Measurements from ENCODE around the gene NUDT14. TPM values are rescaled to one million over a fixed set of nuclear protein-coding genes. Genes with fewer than 3 reads are reported as not detected.

The NUDT14 gene
- total RNA-seq (2014; rRNA removed; shearing (Covaris generic); ENCODE audit: low replicate concordance): 20.6 and 30.1 TPM in 2 replicates

DNA sequence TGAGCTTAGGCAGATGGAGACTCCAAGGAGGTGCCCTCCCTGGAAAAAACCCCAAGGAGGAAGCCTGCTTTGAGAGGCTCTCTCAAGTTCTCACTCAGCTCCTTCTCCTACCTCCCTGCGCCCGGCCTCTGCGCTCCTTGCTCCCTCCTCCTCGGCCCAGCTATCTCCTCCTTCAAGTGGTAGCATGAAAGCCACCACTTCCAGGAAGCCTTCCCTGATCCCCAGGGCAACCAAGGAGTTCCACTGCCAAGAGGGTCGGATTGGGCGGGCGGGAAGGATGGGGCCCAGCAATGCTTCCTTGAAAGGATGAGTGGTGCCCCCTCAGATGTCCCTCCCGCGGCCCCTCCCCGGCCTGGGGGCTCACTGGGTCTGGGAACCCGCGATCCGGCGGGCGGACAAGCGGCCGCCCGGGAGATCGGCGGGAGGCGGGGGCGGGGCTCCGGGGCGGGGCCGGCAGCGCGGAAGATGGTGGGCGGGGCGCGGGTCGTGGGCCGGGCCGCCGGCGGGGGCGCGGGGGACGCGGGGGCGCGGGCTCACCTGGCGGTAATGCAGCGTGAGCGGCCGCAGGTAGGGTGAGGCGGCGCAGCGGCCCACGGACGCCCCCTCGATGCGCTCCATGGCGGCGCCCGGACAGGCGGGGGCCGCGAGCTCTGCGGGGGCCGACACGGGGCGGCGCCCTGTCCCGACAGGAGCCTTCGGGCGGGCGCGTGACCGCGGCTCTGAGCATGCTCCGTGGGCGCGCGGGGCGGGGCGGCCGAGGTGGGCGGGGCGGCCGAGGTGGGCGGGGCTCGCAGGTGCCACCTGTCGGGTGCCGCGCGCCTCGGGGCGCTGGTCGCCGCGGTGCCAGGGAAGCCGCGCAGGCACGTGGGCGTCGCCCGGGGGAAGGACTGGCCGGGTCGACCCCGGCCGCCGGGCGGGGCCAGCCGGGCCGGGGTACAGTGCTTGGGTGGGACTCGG, at the start of gene NUDT14:
TSS of gene NUDT14 (minus strand) at position 721 of the 957 bp plus-strand sequence. CDS start at position 618, 103 bp downstream.
- peaks cover 17% of the 10 kb centered on the region for H4K20me1 ChIP-seq (ENCODE audit: insufficient read depth, low read depth, low read length)
- H3K9me3 ChIP-seq (ENCODE audit: low read length): no peaks in the 10 kb centered on the region
- no peaks in the 10 kb centered on the region for H3K36me3 ChIP-seq (ENCODE audit: insufficient read depth, low read length)
- DNase-seq: peak; percentile 86
- peak within 1 kb of the TSS; percentile 63; the same call in 1 of the 2 replicates for H3K4me3 ChIP-seq (ENCODE audit: low read length)
- no peaks in the 10 kb centered on the region for H3K79me2 ChIP-seq (ENCODE audit: low read length)
- no peak within 1 kb of the TSS for H2AFZ ChIP-seq (ENCODE audit: low read length)
- H3K9me2 ChIP-seq (replicated peaks; ENCODE audit: insufficient read depth, low read length): no peaks in the 10 kb centered on the region
- no peaks in the 10 kb centered on the region for H3K27me3 ChIP-seq (ENCODE audit: low read length)
- H3K27ac ChIP-seq (ENCODE audit: low read length): no peak within 1 kb of the TSS
- H3K4me1 ChIP-seq (ENCODE audit: low read length): peaks cover 8% of the 10 kb centered on the region
- peak within 1 kb of the TSS; percentile 58 for H3K9ac ChIP-seq (ENCODE audit: low read length)
- peak within 1 kb of the TSS; percentile 57 for H3K4me2 ChIP-seq (ENCODE audit: low read depth, low read length, poor library complexity, severe bottlenecking)

DNA sequence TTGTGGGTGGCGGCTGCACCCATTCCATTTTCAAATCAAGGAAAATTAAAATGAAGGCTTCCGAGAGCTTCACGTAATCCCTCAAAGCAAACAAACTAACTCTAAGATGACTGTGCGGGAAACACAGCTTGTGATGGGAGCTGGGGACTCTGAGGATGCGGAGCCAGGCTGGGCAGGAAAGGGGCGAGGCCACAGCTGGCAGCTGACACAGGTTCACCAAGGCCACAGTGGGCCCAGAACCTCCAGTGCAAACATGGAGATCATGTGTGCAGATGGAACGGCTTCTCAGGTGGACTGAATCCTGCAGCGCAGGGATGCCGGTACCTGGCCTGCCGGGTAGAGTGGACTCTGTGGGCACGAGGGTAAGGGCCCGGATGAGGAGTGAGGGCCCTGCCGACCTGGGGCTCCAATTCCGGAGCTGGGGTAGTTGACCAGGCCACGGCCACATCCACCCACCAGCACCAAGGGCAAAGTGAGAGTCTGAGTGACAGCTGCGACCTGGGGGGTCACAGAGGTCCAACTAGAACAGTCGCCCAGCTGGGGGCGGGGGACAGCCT, 48.1 kb upstream of the NUDT14 start:
- no peak overlapping the region for H3K4me2 ChIP-seq (ENCODE audit: low read depth, low read length, poor library complexity, severe bottlenecking)
- no peaks in the 10 kb centered on the region for H3K9me3 ChIP-seq (ENCODE audit: low read length)
- H3K36me3 ChIP-seq (ENCODE audit: insufficient read depth, low read length): no peaks in the 10 kb centered on the region
- no peaks in the 10 kb centered on the region for H3K9me2 ChIP-seq (replicated peaks; ENCODE audit: insufficient read depth, low read length)
- no peaks in the 10 kb centered on the region for H3K79me2 ChIP-seq (ENCODE audit: low read length)
- H4K20me1 ChIP-seq (ENCODE audit: insufficient read depth, low read depth, low read length): no peaks in the 10 kb centered on the region
- H3K27me3 ChIP-seq (ENCODE audit: low read length): no peaks in the 10 kb centered on the region
- H3K27ac ChIP-seq (ENCODE audit: low read length): no peak overlapping the region
- H3K9ac ChIP-seq (ENCODE audit: low read length): no peak overlapping the region
- no peaks in the 10 kb centered on the region for H3K4me1 ChIP-seq (ENCODE audit: low read length)
- DNase-seq: no peak
- H3K4me3 ChIP-seq (ENCODE audit: low read length): no peak overlapping the region
- H2AFZ ChIP-seq (ENCODE audit: low read length): no peak overlapping the region

DNA sequence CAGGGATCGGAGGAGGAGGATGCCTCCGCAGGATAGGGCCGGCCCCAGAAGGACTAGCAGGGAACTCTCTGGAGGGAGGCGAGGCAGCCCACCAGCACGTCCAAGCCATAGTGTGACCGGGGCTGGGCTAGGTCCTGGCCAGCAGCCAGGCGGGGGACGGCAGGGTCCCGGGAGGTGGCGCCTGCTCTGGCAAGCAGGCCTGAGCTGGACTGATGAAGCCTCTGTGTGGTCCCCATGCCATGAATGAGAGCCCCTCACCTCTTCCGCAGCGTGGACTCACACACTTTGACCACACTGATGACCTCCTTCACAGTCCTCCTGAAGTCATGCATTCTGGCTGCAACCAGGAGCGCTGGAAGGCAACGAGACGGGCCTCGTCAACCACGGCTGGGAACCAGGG, 47.5 kb upstream of the NUDT14 start:
- DNase-seq: no peak
- Histone ChIP-seq H3K4me3 (ENCODE audit: low read length) (no peak overlapping the region), H3K9ac (ENCODE audit: low read length) (no peak overlapping the region), H3K4me2 (ENCODE audit: low read depth, low read length, poor library complexity, severe bottlenecking) (no peak overlapping the region), H3K4me1 (ENCODE audit: low read length) (no peaks in the 10 kb centered on the region), H3K36me3 (ENCODE audit: insufficient read depth, low read length) (no peaks in the 10 kb centered on the region), H3K9me2 (replicated peaks; ENCODE audit: insufficient read depth, low read length) (no peaks in the 10 kb centered on the region), H2AFZ (ENCODE audit: low read length) (no peak overlapping the region), H3K9me3 (ENCODE audit: low read length) (no peaks in the 10 kb centered on the region), H3K27ac (ENCODE audit: low read length) (no peak overlapping the region), H3K79me2 (ENCODE audit: low read length) (no peaks in the 10 kb centered on the region), H3K27me3 (ENCODE audit: low read length) (no peaks in the 10 kb centered on the region), H4K20me1 (ENCODE audit: insufficient read depth, low read depth, low read length) (no peaks in the 10 kb centered on the region)

DNA sequence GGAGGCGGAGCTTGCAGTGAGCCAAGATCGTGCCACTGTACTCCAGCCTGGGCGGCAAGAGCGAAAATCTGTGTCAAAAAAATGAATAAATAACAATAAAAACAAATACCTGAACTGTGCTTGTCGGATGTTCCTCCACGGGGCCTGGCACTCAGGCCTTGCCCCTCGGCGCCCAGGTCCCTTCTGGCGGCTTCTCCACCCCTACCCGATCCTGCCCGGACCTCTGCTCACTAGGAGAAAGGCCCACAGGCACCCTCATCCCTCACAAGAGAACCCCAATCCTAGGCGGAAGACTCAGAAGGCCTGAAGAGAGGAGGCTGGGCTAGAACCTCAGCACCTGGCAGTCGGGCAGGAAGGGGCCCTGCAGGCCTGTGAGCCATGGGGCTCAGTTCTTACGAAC, 46.2 kb upstream of the NUDT14 start:
- no peak for DNase-seq
- Histone ChIP-seq H4K20me1 (ENCODE audit: insufficient read depth, low read depth, low read length) (no peaks in the 10 kb centered on the region), H3K9me2 (replicated peaks; ENCODE audit: insufficient read depth, low read length) (no peaks in the 10 kb centered on the region), H3K36me3 (ENCODE audit: insufficient read depth, low read length) (no peaks in the 10 kb centered on the region), H3K4me3 (ENCODE audit: low read length) (no peak overlapping the region), H3K27me3 (ENCODE audit: low read length) (no peaks in the 10 kb centered on the region), H3K79me2 (ENCODE audit: low read length) (no peaks in the 10 kb centered on the region), H3K4me2 (ENCODE audit: low read depth, low read length, poor library complexity, severe bottlenecking) (no peak overlapping the region), H3K27ac (ENCODE audit: low read length) (no peak overlapping the region), H3K4me1 (ENCODE audit: low read length) (no peaks in the 10 kb centered on the region), H3K9me3 (ENCODE audit: low read length) (no peaks in the 10 kb centered on the region), H3K9ac (ENCODE audit: low read length) (no peak overlapping the region), H2AFZ (ENCODE audit: low read length) (no peak overlapping the region)

DNA sequence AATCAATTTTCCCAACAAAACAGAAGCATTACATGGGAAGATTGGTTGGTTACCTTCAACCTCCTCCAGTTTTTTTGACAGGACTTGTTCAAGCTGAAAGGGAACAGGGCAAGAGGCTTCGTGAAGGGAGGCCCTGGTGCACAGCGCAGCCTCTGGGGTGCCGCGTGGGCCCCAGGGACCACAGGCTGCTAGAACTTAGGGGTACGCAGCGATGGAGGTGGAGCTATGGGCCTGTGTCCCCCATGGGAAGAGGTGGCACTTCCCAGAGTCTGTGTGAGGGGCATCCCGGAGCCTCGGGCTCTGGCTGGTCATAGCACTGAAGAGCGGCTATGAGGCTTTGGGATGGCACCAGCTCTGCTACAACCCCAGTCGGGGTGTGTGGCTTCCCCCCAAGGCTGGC, 45.1 kb upstream of the NUDT14 start:
- H3K9me3 ChIP-seq (ENCODE audit: low read length): no peaks in the 10 kb centered on the region
- H3K4me2 ChIP-seq (ENCODE audit: low read depth, low read length, poor library complexity, severe bottlenecking): no peak overlapping the region
- H3K36me3 ChIP-seq (ENCODE audit: insufficient read depth, low read length): no peaks in the 10 kb centered on the region
- DNase-seq: no peak
- H3K27ac ChIP-seq (ENCODE audit: low read length): no peak overlapping the region
- no peaks in the 10 kb centered on the region for H3K27me3 ChIP-seq (ENCODE audit: low read length)
- no peaks in the 10 kb centered on the region for H3K9me2 ChIP-seq (replicated peaks; ENCODE audit: insufficient read depth, low read length)
- no peaks in the 10 kb centered on the region for H4K20me1 ChIP-seq (ENCODE audit: insufficient read depth, low read depth, low read length)
- H3K4me3 ChIP-seq (ENCODE audit: low read length): no peak overlapping the region
- no peaks in the 10 kb centered on the region for H3K79me2 ChIP-seq (ENCODE audit: low read length)
- H3K9ac ChIP-seq (ENCODE audit: low read length): no peak overlapping the region
- H3K4me1 ChIP-seq (ENCODE audit: low read length): no peaks in the 10 kb centered on the region
- no peak overlapping the region for H2AFZ ChIP-seq (ENCODE audit: low read length)

DNA sequence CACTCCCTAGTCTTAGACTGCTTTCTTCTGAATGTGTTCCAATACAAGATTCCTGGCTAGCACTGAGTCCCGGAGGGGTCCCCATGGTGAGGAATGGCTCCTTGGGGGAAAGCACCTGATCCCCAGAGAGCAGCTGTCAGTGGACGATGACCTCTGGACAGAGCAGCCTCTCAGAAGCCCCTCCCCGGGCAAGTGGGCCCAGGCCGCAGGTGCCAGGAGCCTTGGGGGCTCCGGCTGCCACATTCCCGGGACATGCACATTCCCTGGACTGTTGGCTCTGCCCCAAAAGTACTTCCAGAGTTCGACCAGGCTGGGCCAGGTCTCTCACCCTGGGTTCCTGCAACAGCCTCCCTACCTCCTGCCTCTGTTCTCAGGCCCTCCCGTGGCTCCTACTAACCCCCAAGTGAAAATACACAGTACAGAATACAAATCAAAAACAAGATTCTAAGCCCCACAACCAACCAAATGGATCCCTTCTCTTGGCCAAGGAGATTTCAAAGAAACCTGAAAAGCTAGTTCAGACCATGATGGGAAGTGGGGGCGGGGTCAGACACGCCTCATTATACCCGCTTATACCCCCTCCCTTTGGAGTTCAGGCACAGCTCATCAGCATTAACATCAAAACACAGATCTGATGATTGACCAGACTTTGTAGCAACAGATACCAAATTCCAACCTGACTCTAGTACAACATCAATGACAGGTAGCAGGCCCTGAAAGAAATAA, 43.9 kb upstream of the NUDT14 start:
- Histone ChIP-seq H3K27me3 (ENCODE audit: low read length) (no peaks in the 10 kb centered on the region), H4K20me1 (ENCODE audit: insufficient read depth, low read depth, low read length) (no peaks in the 10 kb centered on the region), H3K9me3 (ENCODE audit: low read length) (no peaks in the 10 kb centered on the region), H2AFZ (ENCODE audit: low read length) (no peak overlapping the region), H3K36me3 (ENCODE audit: insufficient read depth, low read length) (no peaks in the 10 kb centered on the region), H3K4me1 (ENCODE audit: low read length) (no peaks in the 10 kb centered on the region), H3K9ac (ENCODE audit: low read length) (no peak overlapping the region), H3K27ac (ENCODE audit: low read length) (no peak overlapping the region), H3K4me3 (ENCODE audit: low read length) (no peak overlapping the region), H3K79me2 (ENCODE audit: low read length) (no peaks in the 10 kb centered on the region), H3K9me2 (replicated peaks; ENCODE audit: insufficient read depth, low read length) (no peaks in the 10 kb centered on the region), H3K4me2 (ENCODE audit: low read depth, low read length, poor library complexity, severe bottlenecking) (no peak overlapping the region)
- DNase-seq: no peak

DNA sequence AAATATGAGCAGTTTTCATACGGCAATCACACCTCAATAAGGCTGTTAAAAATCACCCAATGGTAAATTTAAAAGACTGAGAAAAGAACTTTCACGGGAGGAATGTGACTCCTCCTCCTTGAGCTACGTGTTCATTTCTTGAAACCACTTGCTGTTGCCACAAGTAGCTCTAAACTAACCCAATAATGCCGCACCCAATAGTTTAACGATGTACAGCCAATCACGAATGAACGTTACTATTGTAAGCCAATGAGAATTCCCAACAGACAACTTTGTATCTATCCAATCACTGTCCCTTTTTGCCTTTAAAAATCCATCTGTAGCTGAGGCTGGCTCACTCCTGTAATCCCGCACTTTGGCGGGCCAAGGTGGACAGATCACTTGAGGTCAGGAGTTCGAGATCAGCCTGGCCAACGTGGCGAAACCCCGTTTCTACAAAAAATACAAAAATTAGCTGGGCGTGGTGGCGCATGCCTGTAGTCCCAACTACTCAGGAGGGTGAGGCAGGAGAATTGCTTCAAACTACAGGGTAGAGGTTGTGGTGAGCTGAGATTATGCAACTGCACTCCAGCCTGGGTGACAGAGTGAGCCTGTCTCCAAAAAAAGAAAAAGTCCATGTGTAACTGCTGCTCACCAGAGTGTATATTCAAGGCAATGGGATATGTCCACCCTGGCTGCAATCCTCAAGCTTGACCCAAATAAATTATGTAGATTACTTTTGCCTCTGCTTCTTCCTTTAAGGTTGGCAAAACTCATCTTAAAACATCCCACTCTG, 42.8 kb upstream of the NUDT14 start:
- no peaks in the 10 kb centered on the region for H3K9me3 ChIP-seq (ENCODE audit: low read length)
- no peak overlapping the region for H2AFZ ChIP-seq (ENCODE audit: low read length)
- H3K27me3 ChIP-seq (ENCODE audit: low read length): no peaks in the 10 kb centered on the region
- H3K4me3 ChIP-seq (ENCODE audit: low read length): no peak overlapping the region
- H4K20me1 ChIP-seq (ENCODE audit: insufficient read depth, low read depth, low read length): no peaks in the 10 kb centered on the region
- no peaks in the 10 kb centered on the region for H3K9me2 ChIP-seq (replicated peaks; ENCODE audit: insufficient read depth, low read length)
- H3K36me3 ChIP-seq (ENCODE audit: insufficient read depth, low read length): no peaks in the 10 kb centered on the region
- no peak overlapping the region for H3K27ac ChIP-seq (ENCODE audit: low read length)
- H3K4me2 ChIP-seq (ENCODE audit: low read depth, low read length, poor library complexity, severe bottlenecking): no peak overlapping the region
- no peak for DNase-seq
- no peak overlapping the region for H3K9ac ChIP-seq (ENCODE audit: low read length)
- no peaks in the 10 kb centered on the region for H3K4me1 ChIP-seq (ENCODE audit: low read length)
- H3K79me2 ChIP-seq (ENCODE audit: low read length): no peaks in the 10 kb centered on the region

Data from Karpas-422 (cell line).